ENCODE measurements around the gene MLLT1.

The MLLT1 gene

DNA sequence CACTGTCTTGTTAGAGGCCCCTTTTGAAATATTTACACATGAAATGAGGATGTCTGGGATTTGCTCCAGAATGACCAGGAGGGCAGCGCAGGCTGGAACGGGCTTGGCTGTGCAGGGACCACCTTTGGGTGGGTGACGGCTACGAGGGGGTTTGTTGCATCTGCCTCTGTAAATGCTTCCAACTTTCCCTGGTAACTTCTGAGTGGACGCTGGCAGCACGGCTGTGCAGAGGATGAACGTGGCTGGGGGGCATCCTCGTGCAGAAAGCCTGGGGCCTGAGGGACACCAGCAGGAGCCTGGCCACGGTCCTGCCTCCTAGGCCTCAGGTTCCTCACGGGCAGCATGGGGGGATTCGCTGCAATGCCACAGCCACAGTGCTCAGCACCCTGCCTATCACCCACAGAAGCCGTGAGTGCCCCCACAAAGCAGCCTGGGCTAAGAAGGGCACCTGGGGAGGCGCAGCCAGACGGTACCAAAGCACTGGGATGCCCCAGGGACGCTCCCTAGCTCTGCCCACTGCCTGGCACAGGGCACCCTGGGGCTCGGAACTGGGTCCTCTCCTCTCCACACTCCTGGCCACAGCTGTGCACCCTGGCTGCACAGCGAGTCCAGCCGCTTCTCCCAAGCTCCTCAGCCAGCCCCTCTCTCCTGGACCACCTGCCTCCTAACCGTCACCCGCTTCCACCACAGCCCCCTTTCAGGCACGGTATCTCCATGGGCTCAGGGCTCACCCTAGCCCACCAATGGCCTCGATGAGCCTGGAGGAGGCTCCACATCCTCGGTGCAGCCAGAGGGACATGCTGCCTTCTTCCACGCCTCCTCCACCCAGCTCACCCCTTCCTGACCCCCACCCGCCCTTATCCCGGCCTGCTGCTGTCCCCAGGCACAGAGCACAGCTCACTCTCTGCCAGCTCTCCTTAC lies 44.5 kb downstream of the MLLT1 start:
- no peak for TF ChIP-seq EZH2phosphoT487 (IDR thresholded peaks at IDR 0.05; ENCODE audit: borderline replicate concordance, low read length)
- TF ChIP-seq, protein P1, sequence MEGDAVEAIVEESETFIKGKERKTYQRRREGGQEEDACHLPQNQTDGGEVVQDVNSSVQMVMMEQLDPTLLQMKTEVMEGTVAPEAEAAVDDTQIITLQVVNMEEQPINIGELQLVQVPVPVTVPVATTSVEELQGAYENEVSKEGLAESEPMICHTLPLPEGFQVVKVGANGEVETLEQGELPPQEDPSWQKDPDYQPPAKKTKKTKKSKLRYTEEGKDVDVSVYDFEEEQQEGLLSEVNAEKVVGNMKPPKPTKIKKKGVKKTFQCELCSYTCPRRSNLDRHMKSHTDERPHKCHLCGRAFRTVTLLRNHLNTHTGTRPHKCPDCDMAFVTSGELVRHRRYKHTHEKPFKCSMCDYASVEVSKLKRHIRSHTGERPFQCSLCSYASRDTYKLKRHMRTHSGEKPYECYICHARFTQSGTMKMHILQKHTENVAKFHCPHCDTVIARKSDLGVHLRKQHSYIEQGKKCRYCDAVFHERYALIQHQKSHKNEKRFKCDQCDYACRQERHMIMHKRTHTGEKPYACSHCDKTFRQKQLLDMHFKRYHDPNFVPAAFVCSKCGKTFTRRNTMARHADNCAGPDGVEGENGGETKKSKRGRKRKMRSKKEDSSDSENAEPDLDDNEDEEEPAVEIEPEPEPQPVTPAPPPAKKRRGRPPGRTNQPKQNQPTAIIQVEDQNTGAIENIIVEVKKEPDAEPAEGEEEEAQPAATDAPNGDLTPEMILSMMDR (IDR thresholded peaks at IDR 0.05; ENCODE audit: low read depth, low read length, poor library complexity, severe bottlenecking): no peak
- Histone ChIP-seq H3K4me1 (ENCODE audit: control insufficient read depth, low read length) (no peaks in the 10 kb centered on the region), H3K79me2 (ENCODE audit: control insufficient read depth, low read length) (peaks cover 94% of the 10 kb centered on the region)

DNA sequence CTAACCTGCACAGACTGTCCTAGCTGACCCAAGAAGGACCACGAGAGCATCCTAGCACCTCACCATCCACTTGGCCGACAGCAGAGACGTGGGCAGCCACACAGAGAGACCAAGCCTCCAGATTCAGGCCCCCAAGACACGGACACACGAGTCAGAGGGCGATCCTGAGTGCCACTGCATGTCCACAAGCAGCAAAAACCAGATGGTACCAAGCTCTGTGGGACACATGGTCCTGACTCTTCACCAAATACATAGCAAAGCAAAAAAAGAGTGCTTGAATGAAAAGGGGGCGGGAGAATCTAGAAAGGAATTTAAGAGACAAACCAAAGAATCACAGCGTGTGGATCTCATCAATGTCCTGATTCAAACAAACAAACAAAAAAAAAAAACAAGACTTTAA lies 45.2 kb downstream of the MLLT1 start:
- H4K20me1 ChIP-seq (ENCODE audit: control insufficient read depth, insufficient read depth, low read depth, low read length): peaks cover 14% of the 10 kb centered on the region; the same call in 1 of the 2 replicates
- H3K9me3 ChIP-seq (ENCODE audit: control insufficient read depth, insufficient read depth, low read length): no peaks in the 10 kb centered on the region
- TF ChIP-seq, protein P1 (IDR thresholded peaks at IDR 0.05; ENCODE audit: low read depth, low read length, poor library complexity, severe bottlenecking): no peak
- TF ChIP-seq EZH2phosphoT487 (IDR thresholded peaks at IDR 0.05; ENCODE audit: borderline replicate concordance, low read length): no peak
- no peak overlapping the region for H3K4me3 ChIP-seq (ENCODE audit: low read length)
- no peak overlapping the region for H3K27ac ChIP-seq (ENCODE audit: low read depth, low read length)
- peaks cover 6% of the 10 kb centered on the region; the same call in 1 of the 2 replicates for H3K36me3 ChIP-seq (ENCODE audit: control insufficient read depth, low read length)
- no peaks in the 10 kb centered on the region for H3K27me3 ChIP-seq (ENCODE audit: control insufficient read depth, low read length)
- no peaks in the 10 kb centered on the region for H3K4me1 ChIP-seq (ENCODE audit: control insufficient read depth, low read length)
- no peaks in the 10 kb centered on the region for H3K9me2 ChIP-seq (replicated peaks; ENCODE audit: control insufficient read depth, low read length)
- no peak overlapping the region for H3K4me2 ChIP-seq (ENCODE audit: low read length)
- no peaks in the 10 kb centered on the region for H3F3A ChIP-seq (ENCODE audit: control insufficient read depth, insufficient read depth)
- peaks cover 86% of the 10 kb centered on the region for H3K79me2 ChIP-seq (ENCODE audit: control insufficient read depth, low read length)

More for the DNA sequence above, 44.5 kb downstream of the MLLT1 start:
- no peaks in the 10 kb centered on the region for H3F3A ChIP-seq (ENCODE audit: control insufficient read depth, insufficient read depth)
- H3K27ac ChIP-seq (ENCODE audit: low read depth, low read length): no peak overlapping the region
- H3K4me3 ChIP-seq (ENCODE audit: low read length): no peak overlapping the region
- no peaks in the 10 kb centered on the region for H3K9me3 ChIP-seq (ENCODE audit: control insufficient read depth, insufficient read depth, low read length)
- peaks cover 14% of the 10 kb centered on the region; the same call in 1 of the 2 replicates for H4K20me1 ChIP-seq (ENCODE audit: control insufficient read depth, insufficient read depth, low read depth, low read length)
- no peaks in the 10 kb centered on the region for H3K27me3 ChIP-seq (ENCODE audit: control insufficient read depth, low read length)
- no peaks in the 10 kb centered on the region for H3K9me2 ChIP-seq (replicated peaks; ENCODE audit: control insufficient read depth, low read length)
- H3K4me2 ChIP-seq (ENCODE audit: low read length): no peak overlapping the region
- H3K36me3 ChIP-seq (ENCODE audit: control insufficient read depth, low read length): peaks cover 3% of the 10 kb centered on the region; the same call in 1 of the 2 replicates

DNA sequence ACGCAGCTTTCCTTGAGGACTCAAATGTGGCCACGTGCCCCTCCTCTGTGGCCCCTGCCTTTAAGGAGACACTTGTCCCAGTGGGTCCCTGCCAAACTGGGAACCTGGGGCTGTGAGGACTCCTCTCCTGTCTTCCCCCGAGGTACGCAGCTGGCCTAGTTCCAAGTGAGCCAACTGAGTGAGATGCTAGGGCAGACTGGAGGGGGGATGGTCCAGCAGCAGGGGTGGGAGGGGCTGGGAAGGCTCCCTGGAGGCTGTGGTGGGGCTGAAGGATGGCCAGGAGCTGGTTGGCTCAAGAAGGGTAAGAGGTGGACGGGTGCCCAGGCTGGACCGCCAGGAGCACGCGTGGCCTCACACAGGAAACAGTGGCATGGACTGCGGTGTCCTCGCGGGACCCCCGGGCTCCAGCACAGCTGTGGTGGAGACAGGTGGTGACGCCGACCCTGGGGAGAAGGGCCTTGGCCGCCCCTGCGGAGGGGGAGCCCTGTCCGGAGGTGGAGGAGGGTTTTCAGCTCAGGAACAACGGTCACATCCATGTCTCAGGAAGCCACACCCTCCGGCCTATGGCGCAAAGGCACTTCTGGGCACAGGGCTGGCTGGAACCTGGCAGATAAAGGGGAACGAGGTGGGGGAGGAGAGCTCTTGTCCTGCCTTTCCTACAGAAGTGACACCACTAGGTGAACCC lies 45.8 kb downstream of the MLLT1 start:
- H3K4me1 ChIP-seq (ENCODE audit: control insufficient read depth, low read length): no peaks in the 10 kb centered on the region
- no peak overlapping the region for H3K27ac ChIP-seq (ENCODE audit: low read depth, low read length)
- no peaks in the 10 kb centered on the region for H3K9me3 ChIP-seq (ENCODE audit: control insufficient read depth, insufficient read depth, low read length)
- H3K9me2 ChIP-seq (replicated peaks; ENCODE audit: control insufficient read depth, low read length): no peaks in the 10 kb centered on the region
- peaks cover 81% of the 10 kb centered on the region for H3K79me2 ChIP-seq (ENCODE audit: control insufficient read depth, low read length)
- no peak overlapping the region for H3K4me2 ChIP-seq (ENCODE audit: low read length)
- H4K20me1 ChIP-seq (ENCODE audit: control insufficient read depth, insufficient read depth, low read depth, low read length): peaks cover 14% of the 10 kb centered on the region; the same call in 1 of the 2 replicates
- TF ChIP-seq, protein P1 (IDR thresholded peaks at IDR 0.05; ENCODE audit: low read depth, low read length, poor library complexity, severe bottlenecking): no peak
- TF ChIP-seq EZH2phosphoT487 (IDR thresholded peaks at IDR 0.05; ENCODE audit: borderline replicate concordance, low read length): no peak
- H3K36me3 ChIP-seq (ENCODE audit: control insufficient read depth, low read length): peaks cover 8% of the 10 kb centered on the region; the same call in 1 of the 2 replicates
- no peaks in the 10 kb centered on the region for H3F3A ChIP-seq (ENCODE audit: control insufficient read depth, insufficient read depth)
- no peak overlapping the region for H3K4me3 ChIP-seq (ENCODE audit: low read length)
- H3K27me3 ChIP-seq (ENCODE audit: control insufficient read depth, low read length): no peaks in the 10 kb centered on the region
